GM18519 (cell line): ENCODE data around the gene PCDH15.
"Not testable (repeated sequence)": the region's sequence is repeated elsewhere in the genome, so short reads cannot be mapped to it uniquely, and the experiment has no call there.

Source experiments
- ATAC-seq: cut with Tn5 transposase; IDR thresholded peaks from one replicate; pipeline ENCODE4 v1.9.1; 2021; ENCODE audit warnings: mild to moderate bottlenecking, moderate library complexity; ENCODE audit not compliant: unreplicated experiment, low FRiP score

PCDH15 gene

DNA sequence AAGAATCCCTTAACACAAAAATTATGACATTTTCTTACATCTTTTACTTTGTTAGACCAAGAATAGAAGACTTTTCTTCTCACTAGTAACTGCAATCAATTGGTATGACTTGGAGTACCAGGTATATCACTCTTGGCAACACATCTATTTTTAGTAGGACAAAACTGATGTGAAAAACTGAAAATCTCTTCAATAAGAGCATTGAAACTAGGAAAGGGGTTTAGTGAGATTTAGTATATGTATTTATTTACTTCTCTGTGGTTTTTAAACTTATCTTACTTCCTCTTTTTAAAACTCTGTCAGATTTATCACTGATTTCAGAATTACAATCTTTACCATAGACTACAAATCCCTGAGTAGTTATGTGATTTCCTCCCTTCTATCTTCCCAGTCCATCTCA is 366.2 kb downstream of the PCDH15 start:
- peak; percentile 63 for ATAC-seq

DNA sequence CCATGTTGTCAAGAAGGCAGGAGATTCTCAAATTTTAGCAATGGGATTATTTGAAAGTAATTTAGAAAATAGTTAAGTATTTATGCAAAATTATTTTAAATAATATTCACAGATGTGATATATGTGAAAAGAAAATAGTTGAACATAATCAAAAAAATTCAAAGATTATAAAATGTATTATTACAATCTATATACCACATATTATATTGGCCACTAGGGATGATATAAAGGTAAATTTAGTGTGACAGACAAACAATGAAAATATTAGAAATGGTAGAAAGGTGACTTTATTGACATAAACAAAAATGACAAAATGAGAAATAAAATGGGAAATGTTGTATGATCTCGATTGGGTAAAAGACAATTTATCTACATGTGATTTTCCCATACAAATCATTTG is 385.5 kb downstream of the PCDH15 start:
- no peak for ATAC-seq

DNA sequence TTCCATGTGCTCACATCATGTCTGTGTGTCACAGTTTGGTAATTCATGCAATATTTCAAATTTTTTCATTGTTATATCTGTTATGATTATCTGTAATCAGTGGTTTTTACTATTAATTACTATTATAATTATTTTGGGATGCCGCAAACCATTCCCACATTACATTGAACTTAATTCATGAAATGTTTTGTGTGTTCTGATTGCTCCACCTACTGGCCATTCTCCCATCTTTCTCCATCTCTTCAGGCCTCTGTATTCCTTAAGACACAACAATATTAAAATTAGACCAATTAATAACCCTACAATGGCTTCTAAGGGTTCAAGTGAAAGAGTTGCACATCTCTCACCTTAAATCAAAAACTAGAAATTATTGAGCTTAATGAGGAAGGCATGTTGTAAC is 398.5 kb downstream of the PCDH15 start:
- ATAC-seq: no peak

DNA sequence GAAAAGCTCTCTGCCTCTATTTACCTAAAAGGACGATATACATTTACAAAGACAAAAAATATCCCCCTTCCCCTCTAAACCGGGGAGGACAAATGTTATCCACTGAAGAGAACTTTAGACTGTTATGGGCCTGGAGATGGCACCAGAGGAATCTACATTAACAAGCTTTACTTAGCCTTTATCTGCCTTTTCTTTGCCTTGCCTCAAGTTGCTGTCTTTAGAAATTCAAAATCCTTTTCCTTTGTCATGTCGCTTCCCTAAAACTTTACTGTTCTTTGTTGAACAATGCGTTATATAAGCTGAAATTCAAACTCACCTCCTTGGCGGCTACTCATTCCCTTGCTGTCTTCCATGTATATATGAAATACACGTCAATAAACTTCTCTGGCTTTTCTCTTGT is 405.0 kb downstream of the PCDH15 start:
- ATAC-seq: no peak

DNA sequence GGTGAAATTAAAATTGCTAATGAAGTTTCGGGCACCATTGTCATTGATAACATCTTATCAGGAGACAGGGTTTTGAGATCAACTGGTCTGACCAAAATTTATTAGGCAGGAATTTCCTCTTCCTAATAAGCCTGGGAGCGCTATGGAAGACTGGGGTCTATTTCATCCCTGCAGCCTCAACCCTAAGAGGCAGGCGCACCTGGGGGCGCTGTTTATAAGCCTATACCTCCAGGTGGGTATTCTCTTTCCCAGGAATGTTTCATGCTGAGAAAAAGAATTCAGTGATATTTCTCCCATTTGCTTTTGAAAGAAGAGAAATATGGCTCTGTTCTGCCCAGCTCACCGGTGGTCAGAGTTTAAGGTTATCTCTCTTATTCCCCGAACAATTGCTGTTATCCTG is 406.4 kb downstream of the PCDH15 start:
- ATAC-seq: not testable (repeated sequence)

DNA sequence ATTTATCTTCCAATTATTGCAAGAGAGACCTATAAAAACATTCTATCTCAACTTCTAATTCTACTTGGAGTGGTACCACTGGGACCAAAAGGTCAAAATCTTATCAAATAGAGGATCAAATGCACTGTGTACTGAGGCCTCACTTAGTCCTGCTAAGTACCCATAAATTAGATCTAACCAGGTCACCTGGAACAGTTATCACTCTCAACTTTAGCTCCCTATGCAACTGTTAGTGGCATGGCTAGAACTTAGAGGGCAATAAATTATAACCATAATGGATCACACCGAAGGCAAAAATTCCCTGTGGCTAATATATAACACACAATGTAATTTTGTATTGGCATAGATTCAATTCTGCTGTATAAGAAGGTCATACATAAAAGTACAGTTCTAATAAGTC is 428.9 kb downstream of the PCDH15 start:
- ATAC-seq: no peak

DNA sequence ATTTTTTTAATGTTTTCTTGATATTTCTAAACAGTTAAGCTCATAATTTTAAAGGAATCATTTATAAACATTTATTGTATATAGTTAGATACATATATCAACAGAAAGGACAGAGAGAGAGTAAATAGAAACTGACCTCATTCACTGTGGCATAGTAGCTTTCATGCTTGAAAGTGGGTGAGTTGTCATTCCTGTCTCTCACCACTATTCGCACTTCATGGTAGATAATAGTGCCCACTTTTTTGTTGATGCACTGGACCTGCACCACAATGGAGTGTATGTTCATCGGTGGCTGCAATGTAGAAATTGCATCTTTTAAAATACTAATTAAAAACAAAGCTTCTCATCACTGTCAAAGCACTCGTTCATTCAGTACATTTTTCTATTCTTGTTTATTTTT is 432.0 kb downstream of the PCDH15 start:
- ATAC-seq: no peak

DNA sequence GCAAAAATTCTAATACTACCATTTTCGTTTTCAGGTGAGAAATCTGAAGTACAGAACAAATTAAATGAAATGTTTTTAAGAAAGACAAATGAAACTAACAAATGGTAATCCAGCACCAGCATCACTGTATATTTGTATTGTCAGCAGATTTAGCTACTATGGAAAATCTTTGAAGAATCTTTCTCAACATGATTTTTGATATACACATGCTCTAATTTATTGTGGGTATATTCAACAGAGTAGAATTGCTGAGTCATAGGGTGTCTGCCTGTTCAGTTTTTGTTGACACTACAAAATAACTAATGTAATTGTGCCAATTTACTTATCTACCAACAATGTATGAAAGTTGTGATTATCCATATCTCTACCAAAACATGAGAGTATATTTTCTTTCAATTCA is 437.6 kb downstream of the PCDH15 start:
- ATAC-seq: no peak

DNA sequence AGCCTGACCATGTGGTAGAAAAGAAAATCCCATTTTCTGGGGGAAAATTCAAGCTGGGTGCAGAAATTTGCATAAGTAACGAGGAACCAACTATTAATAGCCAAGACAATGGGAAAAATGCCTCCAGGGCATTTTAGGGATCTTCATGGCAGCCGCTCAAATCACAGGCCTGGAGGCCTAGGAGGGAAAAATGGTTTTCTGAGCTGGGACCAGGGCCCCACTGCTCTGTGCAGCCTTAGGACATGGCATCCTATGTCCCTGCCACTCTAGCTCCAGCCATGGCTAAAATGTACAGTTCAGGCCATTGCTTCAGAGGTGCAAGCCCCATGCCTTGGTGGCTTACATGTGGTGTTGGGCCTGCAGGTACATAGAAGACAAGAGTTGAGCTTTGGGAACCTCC is 459.0 kb downstream of the PCDH15 start:
- no peak for ATAC-seq

DNA sequence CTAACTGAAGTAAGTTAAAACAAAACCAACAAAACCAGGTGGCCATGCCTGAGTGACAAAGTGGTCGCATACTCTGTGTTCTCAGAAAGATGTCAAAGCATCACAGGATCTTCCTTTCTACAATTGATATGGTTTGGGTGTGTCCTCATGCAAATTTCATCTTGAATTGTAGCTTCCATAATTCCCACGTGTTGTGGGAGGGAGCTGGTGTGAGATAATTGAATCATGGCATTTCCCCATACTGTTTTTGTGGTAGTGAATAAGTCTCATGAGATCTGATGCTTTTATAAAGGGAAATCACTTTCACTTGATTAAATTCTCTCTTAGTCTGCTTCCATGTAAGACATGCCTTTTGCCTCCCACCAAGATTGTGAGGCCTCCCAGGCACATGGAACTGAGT is 465.7 kb downstream of the PCDH15 start:
- no peak for ATAC-seq

DNA sequence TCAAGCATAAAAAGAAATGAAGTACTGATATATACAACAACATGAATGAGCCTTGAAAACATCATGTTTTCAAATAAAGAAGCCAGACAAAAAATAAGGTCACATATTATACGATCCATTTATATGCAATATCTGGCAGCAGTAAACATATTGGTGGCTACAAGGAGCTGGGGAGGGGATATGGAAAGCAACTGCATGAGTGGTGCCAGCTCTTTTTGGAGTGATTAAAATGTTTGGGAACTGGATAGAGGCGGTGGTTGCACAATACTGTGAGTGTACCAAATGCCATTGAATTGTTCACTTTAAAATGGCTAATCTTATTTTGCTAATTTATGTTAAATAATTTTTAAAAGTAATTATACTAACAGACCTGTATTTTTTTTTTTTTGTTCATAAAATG is 481.7 kb downstream of the PCDH15 start:
- no peak for ATAC-seq

DNA sequence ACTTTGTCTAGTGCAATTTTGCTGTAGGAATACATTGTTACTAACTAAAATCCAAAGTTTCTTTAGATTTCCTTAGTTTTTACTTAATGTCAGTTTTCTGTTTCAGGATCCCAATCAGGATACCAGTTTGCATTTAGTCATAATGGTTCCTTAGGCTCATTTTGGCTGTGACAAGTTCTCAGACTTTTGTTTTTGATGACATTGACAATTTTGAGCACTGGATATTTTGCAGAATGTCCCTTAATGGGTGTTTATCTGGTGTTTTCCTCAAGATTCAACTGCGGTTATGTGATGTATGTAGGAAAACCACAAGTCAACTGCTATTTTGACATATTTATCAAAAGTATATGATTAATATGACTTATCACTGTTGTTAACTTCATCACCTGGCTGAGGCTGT is 482.6 kb downstream of the PCDH15 start:
- no peak for ATAC-seq

DNA sequence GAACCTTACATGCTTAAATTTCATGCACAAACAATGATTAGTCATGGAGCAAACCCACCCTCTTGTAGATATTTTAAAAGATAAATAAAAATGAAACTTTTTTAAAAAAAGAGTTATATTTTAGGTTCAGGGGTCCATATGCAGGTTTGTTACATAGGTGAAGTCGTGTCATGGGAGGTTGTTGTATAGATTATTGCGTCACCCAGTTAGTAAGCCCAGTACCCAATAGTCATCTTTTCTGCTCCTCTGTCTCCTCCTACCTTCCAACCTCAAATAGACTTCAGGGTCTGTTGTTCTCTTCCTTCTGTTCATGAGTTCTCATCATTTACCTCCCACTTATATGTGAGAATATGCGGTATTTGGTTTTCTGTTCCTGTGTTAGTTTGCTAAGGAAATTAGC is 486.6 kb downstream of the PCDH15 start:
- no peak for ATAC-seq

DNA sequence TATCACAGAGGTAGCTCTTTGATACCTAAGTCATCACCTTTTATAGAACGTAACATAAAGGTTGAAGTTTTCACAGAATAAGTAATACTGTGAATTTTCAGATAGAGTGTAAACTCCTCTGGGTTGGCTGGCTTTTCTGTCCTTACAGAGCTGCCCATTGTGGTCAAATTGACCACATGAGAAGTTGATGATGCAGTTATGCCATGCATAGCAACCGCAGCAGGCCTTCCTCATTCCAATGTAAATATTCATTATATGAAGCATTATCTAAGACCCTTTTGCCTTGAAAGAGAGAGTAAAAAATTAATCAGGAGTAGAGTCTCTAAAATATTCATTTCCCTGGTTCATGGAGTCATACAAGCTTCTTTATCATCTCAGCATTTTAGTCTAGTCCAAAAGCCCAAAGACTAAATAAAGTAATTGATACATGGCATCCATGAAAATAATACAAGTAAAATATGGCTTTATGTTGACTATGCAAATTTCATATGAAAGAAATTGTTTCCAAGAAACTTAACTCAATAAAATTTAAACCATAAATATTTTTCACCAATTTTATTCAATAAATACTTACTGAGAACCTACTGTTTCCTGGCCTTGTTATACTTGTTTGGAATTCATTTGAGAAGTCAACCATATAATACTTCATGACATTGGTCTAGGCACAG is 516.4 kb downstream of the PCDH15 start:
- ATAC-seq: no peak

DNA sequence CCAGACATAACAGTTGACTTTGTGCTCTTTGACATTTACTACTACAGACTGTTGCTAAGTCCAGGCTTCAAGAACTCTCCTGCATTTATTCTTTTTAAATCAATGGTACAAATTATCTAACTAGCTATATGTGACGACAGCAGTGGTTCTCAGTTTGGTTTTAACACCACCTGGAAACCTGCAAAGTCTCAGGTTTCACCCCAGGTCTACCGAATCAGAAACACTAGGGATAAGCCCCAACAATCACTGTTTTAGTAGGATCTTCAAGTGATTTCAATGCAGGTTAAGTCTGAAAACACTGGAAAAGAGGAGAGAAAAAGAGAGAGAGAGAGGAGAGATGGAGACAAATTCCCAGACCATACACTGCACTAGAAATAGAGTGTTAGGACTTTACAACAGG is 519.0 kb downstream of the PCDH15 start:
- no peak for ATAC-seq

DNA sequence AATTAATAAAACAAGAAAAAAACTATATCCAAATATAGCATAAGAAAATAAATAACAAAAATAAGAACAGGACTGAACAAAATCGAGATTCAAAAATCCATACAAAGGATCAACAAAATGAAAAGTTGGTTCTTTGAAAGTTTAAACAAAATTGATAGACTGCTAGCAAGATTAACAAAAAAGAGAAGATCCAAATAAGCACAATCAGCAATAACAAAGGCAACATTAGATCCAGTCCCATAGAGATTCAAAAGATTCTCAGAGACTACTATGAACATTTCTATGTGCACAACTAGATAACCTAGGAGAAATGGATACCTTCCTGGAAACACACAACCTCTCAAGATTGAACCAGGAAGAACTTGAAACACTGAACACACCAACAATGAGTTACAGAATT is 534.6 kb downstream of the PCDH15 start:
- no peak for ATAC-seq

DNA sequence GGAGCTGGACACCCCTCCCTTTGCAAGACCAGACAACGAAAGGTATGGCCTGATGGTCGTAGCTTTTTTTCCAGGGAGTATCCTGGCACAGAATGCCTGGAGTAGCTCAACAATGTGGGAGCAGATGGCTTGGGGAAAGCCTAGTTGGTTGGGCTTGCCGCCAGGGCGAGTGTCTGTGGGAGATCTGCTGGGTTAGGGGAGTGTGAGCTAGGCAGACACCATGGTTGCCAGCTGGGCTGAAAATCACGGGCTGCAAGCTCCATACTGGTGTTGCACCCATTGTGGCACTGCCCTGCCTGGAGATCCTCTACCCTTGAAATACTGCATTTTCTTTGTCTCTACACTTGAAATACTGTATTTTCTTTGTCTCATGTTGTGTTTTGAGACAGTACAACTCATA is 538.3 kb downstream of the PCDH15 start:
- ATAC-seq: no peak

DNA sequence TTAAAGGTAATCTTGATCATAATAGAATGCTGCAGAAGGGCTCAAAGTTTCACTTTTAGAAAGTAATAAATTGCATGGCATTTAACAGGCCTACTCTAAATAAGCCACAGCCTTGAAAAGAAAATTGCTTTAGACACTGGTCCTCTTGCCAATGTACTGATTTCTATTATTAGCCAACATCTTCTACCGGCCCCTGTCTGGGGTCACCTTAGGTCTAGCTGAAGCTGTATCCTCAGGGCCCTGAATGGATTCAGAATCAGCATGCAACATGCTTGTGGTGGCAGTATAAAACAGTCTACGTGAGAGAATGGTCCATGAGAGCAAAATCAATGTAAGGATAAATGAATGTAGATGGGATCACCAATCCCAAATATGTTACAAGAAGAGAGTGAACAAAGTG is 541.9 kb downstream of the PCDH15 start:
- ATAC-seq: no peak

DNA sequence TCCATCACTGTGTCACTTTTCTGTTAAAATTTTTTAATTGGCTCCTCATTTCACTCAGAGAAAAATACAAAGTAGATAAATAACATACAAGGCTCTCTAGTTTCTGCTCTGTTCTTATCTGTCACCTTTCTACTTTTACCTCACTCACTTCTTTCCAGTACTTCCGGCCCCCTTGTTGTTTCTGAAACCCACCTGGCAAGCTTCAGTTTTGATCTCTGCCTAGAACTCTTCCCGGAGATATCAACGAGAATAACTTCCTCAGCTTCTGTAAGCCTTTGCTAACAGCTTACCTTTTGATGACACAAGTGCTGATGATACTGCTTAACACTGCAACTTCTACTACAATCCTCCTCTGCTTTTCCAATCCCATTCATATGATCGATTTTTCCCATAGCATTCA is 566.2 kb downstream of the PCDH15 start:
- no peak for ATAC-seq

DNA sequence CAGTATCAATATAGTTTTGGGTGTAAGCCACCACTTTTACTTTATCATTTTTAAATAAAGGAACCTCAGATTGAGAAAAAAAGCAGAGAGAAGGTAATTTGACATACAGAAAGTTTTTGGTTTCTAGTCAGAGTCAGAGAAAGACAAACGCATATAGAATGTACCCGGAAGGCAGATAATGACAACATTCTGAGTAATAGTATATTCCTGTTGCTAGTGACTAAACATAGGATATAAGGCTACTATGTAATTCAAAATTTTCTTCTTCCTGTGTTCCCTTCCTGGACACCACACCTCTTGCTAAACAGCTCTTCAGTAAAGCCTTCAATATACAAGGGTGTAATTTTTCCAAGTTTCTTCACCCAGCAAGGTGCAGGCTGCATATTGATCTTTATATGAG is 597.6 kb downstream of the PCDH15 start:
- no peak for ATAC-seq

DNA sequence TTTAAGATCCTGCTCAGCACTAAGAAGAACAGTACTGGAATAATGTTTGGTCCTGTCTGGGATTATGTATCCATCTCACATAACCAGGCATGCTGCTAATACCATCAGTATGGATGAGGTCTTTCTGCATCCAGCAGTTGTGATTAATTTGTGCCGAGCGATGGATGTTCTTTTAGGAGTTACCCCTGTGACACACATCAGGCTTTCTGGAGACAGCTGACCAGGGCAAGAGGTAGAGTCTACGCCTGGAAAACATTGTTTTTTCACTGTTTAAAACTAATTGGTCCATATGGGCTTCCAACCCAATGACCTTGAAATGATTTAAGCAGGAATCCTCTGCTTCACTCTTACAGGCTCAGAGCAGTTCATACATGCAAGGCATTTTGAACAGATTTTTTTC is 603.0 kb downstream of the PCDH15 start:
- no peak for ATAC-seq

DNA sequence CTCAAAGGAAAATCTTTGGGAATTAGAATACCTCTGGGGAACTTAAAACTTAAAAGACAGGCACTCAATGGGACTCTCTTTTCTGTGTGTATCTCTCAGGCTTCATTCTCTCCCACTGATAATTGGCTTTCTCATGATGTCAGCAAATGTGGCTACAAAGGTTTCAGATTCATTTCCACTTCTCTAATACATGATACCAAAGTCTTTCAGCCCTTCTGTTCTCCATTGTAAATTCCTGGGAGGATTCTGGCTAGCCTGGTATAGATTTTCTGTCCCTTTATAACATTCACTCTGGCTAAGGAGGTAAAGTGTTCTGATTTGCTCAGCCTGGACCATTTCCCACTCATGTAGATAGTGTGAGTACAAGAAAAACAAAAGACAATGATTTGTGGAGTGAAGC is 606.2 kb downstream of the PCDH15 start:
- ATAC-seq: no peak

DNA sequence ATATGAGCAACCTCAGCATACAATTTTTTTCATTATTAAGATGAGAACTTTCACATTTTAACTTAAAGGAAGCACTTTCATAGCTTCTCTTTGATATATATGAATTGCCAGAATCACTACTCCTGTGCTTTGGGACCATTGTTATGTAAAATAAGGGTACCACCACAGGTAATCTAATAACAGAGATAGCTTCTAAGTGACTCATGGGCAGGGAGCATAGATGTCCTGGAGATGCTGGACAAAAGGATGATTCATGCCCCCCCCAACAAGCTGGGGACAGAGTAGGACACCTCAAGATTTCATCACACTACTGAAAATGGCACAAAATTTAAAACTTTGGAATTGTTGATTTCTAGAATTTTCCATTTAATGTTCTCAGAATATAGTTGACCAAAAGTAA is 641.1 kb downstream of the PCDH15 start:
- ATAC-seq: no peak
